GM18502 (cell line): ENCODE data around the gene PROM1.

Experiments
- ATAC-seq: cut with Tn5 transposase; IDR thresholded peaks from one replicate; pipeline ENCODE4 v1.9.1; 2021; ENCODE audit warnings: mild to moderate bottlenecking; ENCODE audit not compliant: unreplicated experiment, poor library complexity

PROM1 gene

GRCh38 chr4:16000708-16001483 is 82.9 kb downstream of the PROM1 start:
- ATAC-seq = no peak

DNA sequence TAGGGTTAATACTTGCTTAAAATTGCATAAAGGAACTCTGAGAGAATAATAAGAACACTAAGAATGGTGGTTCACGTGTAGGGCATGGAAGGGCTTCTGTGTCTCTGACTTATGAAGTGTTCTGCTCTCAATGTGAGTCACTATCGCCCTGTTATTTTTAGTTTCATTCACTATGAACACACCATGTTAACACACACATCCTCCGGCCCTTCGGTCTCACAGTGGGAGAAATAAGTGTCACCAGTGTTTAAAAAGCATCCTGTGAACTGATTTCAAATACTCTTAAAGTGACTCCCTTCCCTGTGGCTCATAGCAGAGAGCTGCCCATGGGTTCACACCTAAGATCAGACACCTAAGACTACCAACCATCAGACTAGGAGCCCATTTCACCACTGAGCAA is 87.0 kb downstream of the PROM1 start:
- peak; percentile 52 for ATAC-seq

DNA sequence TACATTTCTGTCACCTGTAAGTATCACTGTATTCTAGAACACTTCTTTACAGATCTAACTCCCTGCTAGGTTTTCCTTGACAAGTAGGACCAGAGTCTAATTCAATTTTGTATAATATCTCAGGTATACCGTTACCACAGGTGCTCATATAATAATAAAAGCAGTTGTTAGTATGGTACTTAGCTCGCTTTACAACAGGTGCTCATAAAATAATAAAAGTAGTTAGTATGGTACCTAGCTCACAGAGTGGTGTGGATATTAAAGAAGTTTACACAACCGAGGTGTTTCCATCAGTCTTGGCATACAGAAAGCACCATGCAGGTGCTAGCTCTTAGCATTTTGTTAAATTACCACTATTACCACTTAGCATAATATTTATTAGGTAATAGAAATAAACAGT is 88.0 kb downstream of the PROM1 start:
- no peak for ATAC-seq

DNA sequence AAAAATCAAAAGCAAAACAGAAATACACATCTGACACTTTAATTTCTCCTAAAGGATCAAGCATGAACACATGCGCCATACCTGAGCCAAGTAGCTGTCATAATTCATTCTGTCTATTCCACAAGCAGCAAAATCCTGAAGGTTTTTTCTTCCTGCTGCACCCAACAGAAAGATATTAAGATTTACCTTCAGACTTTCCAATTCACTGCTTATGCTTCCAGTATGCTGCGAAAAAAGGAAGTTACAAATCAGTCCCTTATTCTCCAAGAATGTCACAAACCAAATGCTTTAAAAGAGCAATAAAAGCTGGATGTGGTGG is 91.7 kb downstream of the PROM1 start:
- ATAC-seq = no peak

DNA sequence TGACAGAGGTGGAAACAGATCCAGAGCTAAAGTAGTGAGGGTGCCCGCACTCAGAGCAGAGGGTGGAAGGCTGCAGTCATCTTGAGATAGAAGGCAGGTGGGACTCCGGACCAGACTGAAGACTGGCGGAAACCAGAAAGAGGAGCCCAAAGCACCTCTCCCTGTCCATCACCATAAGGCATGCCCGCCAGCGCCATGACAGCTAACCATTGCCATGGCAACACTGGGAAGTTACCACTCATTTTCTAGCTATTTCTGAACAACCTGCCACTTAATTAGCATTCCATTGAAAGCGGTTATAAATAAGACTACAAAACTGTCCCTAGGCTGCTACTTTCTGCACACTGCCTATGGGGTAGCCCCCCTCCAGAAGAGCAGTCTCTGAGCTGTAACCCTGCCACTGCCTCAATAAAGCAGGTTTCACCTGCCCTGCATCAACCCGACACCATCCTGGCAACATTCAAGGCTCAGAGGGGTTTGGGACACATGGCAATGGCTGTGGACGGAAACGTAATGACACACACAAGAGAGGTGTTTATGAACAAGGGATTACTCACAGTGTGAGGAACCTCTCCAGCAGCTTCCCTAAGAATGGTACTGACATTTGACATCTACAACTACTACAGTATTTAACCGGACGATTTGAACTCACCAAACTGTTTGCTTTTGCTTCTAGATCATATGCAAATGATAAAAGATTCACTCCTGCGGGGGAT is 93.1 kb downstream of the PROM1 start:
- ATAC-seq = no peak

DNA sequence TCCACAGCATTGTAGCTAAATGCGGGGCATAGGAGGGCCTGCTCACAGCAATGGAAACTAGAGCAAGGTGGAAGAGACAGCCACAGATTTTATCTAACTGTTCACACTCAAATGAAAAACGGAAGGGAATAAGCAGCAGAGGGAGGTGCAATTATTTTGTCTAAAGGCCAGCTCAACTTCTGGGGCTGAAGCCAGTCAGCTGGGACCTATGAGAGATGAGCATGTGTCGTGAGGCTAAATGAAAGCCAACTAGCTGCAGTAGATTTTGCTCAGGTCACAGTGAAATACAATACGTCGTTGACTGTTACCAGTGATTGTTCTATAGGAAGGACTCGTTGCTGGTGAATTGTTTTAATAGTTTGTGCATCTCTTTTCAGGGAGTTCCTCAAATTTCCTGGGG is 94.4 kb downstream of the PROM1 start:
- no peak for ATAC-seq

DNA sequence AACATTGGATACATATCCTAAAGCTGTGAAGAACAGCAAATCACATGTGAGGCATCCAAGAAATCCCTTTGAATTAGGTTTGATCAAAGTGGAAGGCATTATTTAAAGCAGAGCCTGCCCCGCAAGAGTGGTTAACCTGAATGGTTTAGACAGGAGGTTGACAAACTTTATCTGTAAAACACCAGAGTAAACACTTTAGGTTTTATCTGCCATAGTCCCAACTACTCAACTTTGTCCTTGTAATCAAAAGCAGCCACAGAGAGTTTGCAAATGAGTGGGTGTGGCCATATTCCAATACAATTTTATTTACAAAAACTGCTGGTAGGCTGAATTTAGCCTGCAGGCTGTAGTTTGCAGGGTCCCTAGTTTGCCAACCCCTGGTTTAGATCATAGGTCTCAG is 95.6 kb downstream of the PROM1 start:
- ATAC-seq = no peak

GRCh38 chr4:15986907-15987306 is 96.9 kb downstream of the PROM1 start:
- no peak for ATAC-seq

- no peak for ATAC-seq
These were observed 100.2 kb downstream of the PROM1 start for GRCh38 chr4:15983610-15984009.

DNA sequence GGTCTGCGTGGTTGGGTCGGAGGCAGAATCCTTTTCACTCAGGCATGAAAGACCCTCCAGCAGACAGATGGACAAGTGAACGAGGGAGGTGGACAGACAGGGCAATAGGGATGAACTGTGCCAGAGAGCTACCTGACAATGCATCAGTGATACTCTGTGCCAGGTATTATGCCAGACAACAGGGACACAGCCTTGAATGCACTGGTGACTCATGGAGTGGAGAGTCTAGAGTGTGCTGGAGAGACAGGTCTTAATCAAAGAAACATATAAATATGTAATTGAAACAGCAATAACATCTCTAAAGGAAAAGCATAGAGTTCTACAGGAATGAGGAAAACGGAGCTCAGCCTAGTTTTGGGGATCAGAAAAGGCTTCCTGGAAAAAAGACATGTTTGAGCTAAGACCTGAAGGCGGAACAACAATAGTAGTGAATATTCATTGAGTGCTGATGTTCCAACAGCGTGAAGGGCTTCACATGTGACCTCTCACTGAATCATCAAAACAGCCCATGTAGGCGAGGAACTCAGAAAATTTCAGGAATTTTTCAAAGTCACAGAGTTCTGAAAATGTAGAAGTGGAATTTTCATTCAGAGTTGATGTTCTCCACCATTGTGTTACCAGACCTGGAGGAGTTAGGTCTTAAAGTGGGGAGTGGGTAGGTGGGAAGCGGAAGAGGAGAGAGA is 100.8 kb downstream of the PROM1 start:
- ATAC-seq = no peak

GRCh38 chr4:15976456-15977447 is 107.1 kb downstream of the PROM1 start:
- ATAC-seq = no peak

DNA sequence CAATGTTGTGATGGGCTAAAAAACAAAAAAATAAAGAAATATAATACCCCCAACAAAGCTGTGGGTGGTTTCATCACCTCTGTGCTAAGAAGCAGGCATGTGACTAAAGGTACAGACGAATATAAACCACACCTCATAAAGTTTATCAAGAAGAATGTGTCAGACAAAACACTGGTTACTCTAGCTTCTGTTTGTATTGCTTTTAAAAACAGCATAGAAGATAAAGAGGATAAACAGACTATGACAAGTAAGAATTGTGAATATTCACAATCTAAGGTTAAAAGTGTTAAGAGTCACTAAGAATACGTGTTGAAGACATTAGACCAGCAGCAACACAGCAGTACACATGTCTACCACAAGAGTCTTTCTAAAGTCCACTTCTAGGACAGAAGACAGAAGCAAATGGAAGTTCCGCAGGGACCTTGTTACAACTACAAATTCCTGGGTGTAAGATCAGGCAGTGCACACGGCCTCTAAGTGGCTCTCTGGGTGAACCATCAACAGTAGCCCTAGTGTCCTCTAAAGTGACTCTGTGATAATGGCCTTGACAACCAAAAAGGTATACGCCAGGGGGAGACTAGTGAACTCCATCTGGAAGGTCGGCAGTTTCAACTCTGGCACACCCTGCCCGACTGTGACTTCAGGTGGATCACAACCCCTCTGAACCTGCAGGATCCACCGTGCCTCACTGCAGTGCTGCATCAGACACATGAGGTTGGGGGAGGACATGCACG is 112.6 kb downstream of the PROM1 start:
- ATAC-seq = no peak

DNA sequence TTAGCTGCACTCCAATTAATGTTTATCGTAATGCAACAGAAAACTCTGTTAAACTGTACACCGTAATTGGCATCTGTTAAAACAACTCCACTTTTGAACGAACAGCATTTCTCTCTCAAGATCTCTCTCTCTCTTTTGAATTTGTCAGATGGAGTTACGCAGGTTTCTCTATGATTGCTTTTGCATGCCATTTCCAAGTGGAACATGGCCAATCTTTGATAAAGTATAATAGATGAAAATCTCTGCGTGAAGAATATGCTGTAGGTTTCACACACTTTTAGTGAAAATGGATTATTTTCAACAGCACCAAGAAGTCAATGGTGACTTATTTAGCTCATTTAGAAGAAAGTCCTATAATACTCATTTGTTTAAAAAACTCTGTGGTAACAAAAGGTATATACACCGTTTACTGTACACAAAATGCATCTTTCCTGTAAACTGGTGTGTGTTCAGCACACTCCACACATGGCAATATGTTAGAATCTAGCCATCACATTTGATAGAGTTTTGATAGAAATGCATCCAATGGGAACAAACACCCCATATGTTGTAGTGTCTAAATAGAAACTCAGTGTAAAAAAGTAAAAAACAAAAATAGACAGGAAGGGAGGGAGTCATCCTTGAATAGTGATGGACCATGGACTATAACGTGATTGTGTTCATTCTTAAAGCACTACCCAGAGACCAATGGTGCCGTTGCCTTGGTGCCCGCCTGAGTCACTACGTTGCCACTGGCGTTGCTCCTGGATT is 115.1 kb downstream of the PROM1 start:
- ATAC-seq = no peak

- no peak for ATAC-seq
These were observed 118.5 kb downstream of the PROM1 start for GRCh38 chr4:15965325-15965724.

DNA sequence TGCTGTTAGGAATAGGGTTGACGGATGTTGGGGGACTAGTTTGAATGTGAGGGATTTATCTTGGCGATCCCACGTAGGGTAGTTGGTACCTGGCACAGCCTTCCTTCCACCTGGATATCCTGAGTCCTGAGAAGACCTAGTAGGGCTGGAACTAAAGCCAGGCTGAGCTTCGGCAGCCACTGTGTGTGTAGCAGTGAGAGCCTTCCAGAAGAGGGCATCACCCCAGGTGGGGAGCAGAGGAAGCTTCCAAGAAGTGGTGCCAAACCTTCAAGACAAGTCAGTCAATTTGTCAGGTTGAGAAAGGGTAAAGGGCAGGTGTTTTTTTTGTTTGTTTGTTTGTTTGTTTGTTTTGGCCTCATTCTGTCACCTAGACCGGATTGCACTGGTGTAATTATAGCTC is 119.7 kb downstream of the PROM1 start:
- no peak for ATAC-seq

- peak; percentile 70 for ATAC-seq
These were observed 120.2 kb downstream of the PROM1 start for GRCh38 chr4:15963576-15963975.

DNA sequence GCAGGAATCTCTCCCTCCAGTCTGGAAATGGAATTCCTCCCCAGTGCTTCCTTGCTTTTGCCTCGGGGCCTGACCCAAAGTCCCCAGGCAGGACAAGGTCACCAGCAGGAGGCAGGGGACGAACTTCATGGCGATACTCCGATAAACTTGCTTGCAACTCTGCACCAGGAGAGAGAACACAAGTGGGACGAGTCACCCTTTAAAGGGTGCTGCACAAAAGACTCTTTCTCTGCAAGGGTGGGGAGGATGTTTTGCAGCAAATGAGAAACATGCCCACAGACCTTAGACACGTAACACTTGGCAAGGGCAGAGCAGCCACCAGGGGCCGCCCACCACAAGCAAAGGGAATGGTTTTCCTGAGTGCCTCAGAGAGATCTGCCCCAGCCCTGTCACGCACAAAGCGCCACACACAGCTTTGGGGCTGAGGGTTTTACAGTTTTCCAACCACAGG is 120.8 kb downstream of the PROM1 start, which contains the start of gene FGFBP2:
Gene FGFBP2 (minus strand): TSS at position 175 of the 451 bp plus-strand sequence. CDS start 46 bp downstream, at position 129.
- ATAC-seq = peak; percentile 61

DNA sequence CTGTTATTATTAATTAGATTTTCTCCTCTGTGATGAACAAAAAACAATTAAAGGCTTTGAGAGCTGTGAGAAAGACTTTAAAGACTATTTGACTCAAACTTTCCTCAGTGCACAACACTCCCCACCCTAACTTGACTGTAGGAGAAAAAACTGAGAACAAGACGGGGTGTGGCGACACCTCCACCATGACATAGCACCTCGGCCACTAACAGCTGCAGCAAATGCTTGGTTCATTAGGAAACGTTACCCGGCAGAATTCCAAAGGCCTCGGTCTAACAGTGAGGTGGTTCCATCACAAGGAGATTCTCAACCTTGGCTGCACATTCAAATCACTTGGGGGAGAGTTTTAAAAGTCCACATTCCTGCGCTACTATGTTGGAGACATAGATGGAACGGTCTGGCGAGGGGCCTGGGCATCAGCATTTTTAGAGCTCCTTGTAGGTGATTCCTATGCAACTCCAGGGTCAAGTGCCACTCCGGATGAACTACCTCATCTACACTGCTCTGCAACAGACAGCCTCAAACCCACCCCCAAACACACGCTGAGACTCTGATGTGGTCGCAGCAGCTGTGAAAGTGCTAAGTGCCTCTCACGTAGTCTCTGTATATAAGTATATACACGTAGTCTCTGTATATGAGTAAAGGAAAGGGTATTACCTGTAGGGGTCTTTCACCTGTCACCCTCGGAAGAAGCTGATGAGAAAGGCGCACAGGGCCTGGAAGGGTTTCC is 121.9 kb downstream of the PROM1 start:
- no peak for ATAC-seq
